Raji (cell line): Measurements from ENCODE around the gene ZNF507.

Experiments
- POLR2A ChIP-seq: IDR thresholded peaks from 2 replicates; pipeline ENCODE4 v1.6.1; 2011; ENCODE audit warnings: low read depth, low read length, control low read depth; ENCODE audit not compliant: insufficient read depth

ZNF507 gene

GRCh38 chr19:32416749-32417456 lies 71.5 kb downstream of the ZNF507 start:
- no peak for TF ChIP-seq POLR2A

GRCh38 chr19:32418155-32418554 lies 72.7 kb downstream of the ZNF507 start:
- TF ChIP-seq POLR2A = no peak

- TF ChIP-seq POLR2A = no peak
Measured at GRCh38 chr19:32421589-32422361, 76.4 kb downstream of the ZNF507 start.

GRCh38 chr19:32422435-32422834 lies 77.0 kb downstream of the ZNF507 start:
- TF ChIP-seq POLR2A = no peak

- no peak for TF ChIP-seq POLR2A
Measured at GRCh38 chr19:32427536-32427935, 82.1 kb downstream of the ZNF507 start.

- TF ChIP-seq POLR2A = no peak
Measured at GRCh38 chr19:32436692-32437091, 91.3 kb downstream of the ZNF507 start.

GRCh38 chr19:32437096-32437495 lies 91.7 kb downstream of the ZNF507 start:
- TF ChIP-seq POLR2A = no peak
